Measurements from ENCODE around the gene CC2D1B. TPM values are rescaled to one million over a fixed set of nuclear protein-coding genes. Genes with fewer than 3 reads are reported as not detected.
"Not testable (repeated sequence)": the region's sequence is repeated elsewhere in the genome, so short reads cannot be mapped to it uniquely, and the experiment has no call there.

The CC2D1B gene
- total and polyA plus RNA-seq, 2 of the 4 experiments (the other 2 are of a cell fraction): 16.9 to 17.2 TPM

GRCh38 chr1:52369851-52370250, 3.8 kb upstream of the CC2D1B start:
- H2BK20ac ChIP-seq (ENCODE audit: low read depth, low read length); H4K8ac ChIP-seq (ENCODE audit: low read depth in 2 of 2, low read length in 2 of 2); H3K14ac ChIP-seq (replicated peaks; ENCODE audit: low read depth, low read length); H2BK120ac ChIP-seq (ENCODE audit: low read depth, low read length); H3K4ac ChIP-seq (ENCODE audit: low read depth, low read length); H2AK9ac ChIP-seq (replicated peaks; ENCODE audit: low read depth, low read length, poor library complexity); DNase-seq; BruUV-seq (replicated peaks); H3K9me3 ChIP-seq (ENCODE audit: control insufficient read depth, insufficient read depth, low read length); H2BK15ac ChIP-seq (ENCODE audit: low read depth, low read length); H3K9me1 ChIP-seq (ENCODE audit: insufficient read depth, low read length); H3K4me1 ChIP-seq (ENCODE audit: control insufficient read depth, insufficient read depth, low read length); H3K9ac ChIP-seq (ENCODE audit: low read depth, low read length); H2AK5ac ChIP-seq (ENCODE audit: low read depth, low read length); H3K27me3 ChIP-seq (ENCODE audit: control insufficient read depth, insufficient read depth, low read length); in situ Hi-C loops (cut with MboI; ENCODE audit: low sequenced_read_pairs); intact Hi-C loops (cut with micrococcal nuclease); H2BK5ac ChIP-seq (ENCODE audit: low read depth, low read length, poor library complexity, severe bottlenecking); H3K4me2 ChIP-seq (ENCODE audit: low read depth, low read length); H4K5ac ChIP-seq (ENCODE audit: low read depth, low read length); H3K27ac ChIP-seq (ENCODE audit: insufficient read depth, low read length); H4K20me1 ChIP-seq (ENCODE audit: insufficient read depth, low read length); H4K91ac ChIP-seq (ENCODE audit: insufficient read depth, low read depth, low read length); POLR2A ChIA-PET (ENCODE audit: unreplicated experiment); H3K56ac ChIP-seq (ENCODE audit: extremely low read depth, insufficient read depth, low read length); H3K18ac ChIP-seq (ENCODE audit: low read depth, low read length); ATAC-seq (ENCODE audit: low read depth); H2AFZ ChIP-seq (replicated peaks; ENCODE audit: low read length, poor library complexity); H3K36me3 ChIP-seq (ENCODE audit: control insufficient read depth, insufficient read depth, low read length); dilution Hi-C loops (cut with HindIII; ENCODE audit: low sequenced_read_pairs, unreplicated experiment); H3K4me3 ChIP-seq (ENCODE audit: insufficient read depth, low read depth, low read length); H3K23ac ChIP-seq (ENCODE audit: low read depth, low read length): not testable (repeated sequence)
- peaks cover 0 to 16% of the 10 kb centered on the region in 2 experiments; a peak in 3 of 4 replicates for H3K79me1 ChIP-seq (ENCODE audit: low read depth in 1 of 2, low read length in 2 of 2)
- CTCF ChIA-PET: interaction anchor here (0.8 to 0.9 kb wide), 2 partner anchors 70 to 78 kb away, joined by 3 to 4 read pairs; no protein-coding TSS in a partner anchor
- WGBS, 2 experiments (ENCODE audit: extremely low coverage in 2 of 2, insufficient read length in 1 of 2): no CpG with 5 or more reads among the region's 1 CpG

All from IMR-90 (cell line).